Measurements from ENCODE around the gene PRR19. TPM values are rescaled to one million over a fixed set of nuclear protein-coding genes. Genes with fewer than 3 reads are reported as not detected.

PRR19 gene
- total RNA-seq, 2 experiments from 2014 or later: 0.40 to 1.4 TPM

GRCh38 chr19:42303876-42304275, 1.9 kb downstream of the PRR19 start:
- Histone ChIP-seq H3K4me2 (ENCODE audit: low read length) (no peak overlapping the region), H3K4me3 (ENCODE audit: low read depth, low read length, poor library complexity, severe bottlenecking) (no peak overlapping the region), H3K9me2 (ENCODE audit: insufficient read depth, low read length) (no peaks in the 10 kb centered on the region), H2AFZ (ENCODE audit: low read length) (no peak overlapping the region), H3K79me2 (ENCODE audit: insufficient read depth, low read depth, low read length) (peaks cover 4% of the 10 kb centered on the region; the same call in 1 of the 2 replicates), H3K36me3 (ENCODE audit: insufficient read depth, low read length) (no peaks in the 10 kb centered on the region), H3K9me3 (ENCODE audit: low read length) (no peaks in the 10 kb centered on the region), H3K4me1 (ENCODE audit: insufficient read depth, low read length, poor library complexity, severe bottlenecking) (peaks cover 15% of the 10 kb centered on the region), H4K20me1 (ENCODE audit: insufficient read depth, low read length) (no peaks in the 10 kb centered on the region), H3K27ac (ENCODE audit: low read depth, low read length, poor library complexity, severe bottlenecking) (no peak overlapping the region)
- ChIA-PET CTCF (ENCODE audit: unreplicated experiment) (interaction anchor here (0.6 kb wide), 1 partner anchor 179 kb away, joined by 4 read pairs; no protein-coding TSS in a partner anchor), POLR2A (no interaction called here)
- DNase-seq (ENCODE audit: low spot score): no peak
- TF ChIP-seq CTCF (conservative IDR thresholded peaks at IDR 0.05; ENCODE audit: low read length) (no peak), EZH2phosphoT487 (IDR thresholded peaks at IDR 0.05; ENCODE audit: borderline replicate concordance, low read depth, low read length) (no peak)
- intact Hi-C loops (cut with micrococcal nuclease; ENCODE audit: unreplicated experiment): no loop called here
- no TSS peak for BruUV-seq (replicated peaks)

- no peaks in the 10 kb centered on the region for H3K9me3 ChIP-seq (ENCODE audit: low read length)
- peaks cover 9% of the 10 kb centered on the region for H3K4me1 ChIP-seq (ENCODE audit: insufficient read depth, low read length, poor library complexity, severe bottlenecking)
- no peak overlapping the region for H3K4me3 ChIP-seq (ENCODE audit: low read depth, low read length, poor library complexity, severe bottlenecking)
- H3K27ac ChIP-seq (ENCODE audit: low read depth, low read length, poor library complexity, severe bottlenecking): no peak overlapping the region
- DNase-seq (ENCODE audit: low spot score): no peak
- ChIA-PET POLR2A (no interaction called here), CTCF (ENCODE audit: unreplicated experiment) (no interaction called here)
- TF ChIP-seq EZH2phosphoT487 (IDR thresholded peaks at IDR 0.05; ENCODE audit: borderline replicate concordance, low read depth, low read length) (no peak), CTCF (conservative IDR thresholded peaks at IDR 0.05; ENCODE audit: low read length) (no peak)
- H3K36me3 ChIP-seq (ENCODE audit: insufficient read depth, low read length): no peaks in the 10 kb centered on the region
- no peak overlapping the region for H2AFZ ChIP-seq (ENCODE audit: low read length)
- peaks cover 2% of the 10 kb centered on the region; the same call in 1 of the 2 replicates for H3K79me2 ChIP-seq (ENCODE audit: insufficient read depth, low read depth, low read length)
- no peaks in the 10 kb centered on the region for H4K20me1 ChIP-seq (ENCODE audit: insufficient read depth, low read length)
- no peaks in the 10 kb centered on the region for H3K9me2 ChIP-seq (ENCODE audit: insufficient read depth, low read length)
- no peak overlapping the region for H3K4me2 ChIP-seq (ENCODE audit: low read length)
- intact Hi-C loops (cut with micrococcal nuclease; ENCODE audit: unreplicated experiment): no loop called here
- BruUV-seq (replicated peaks): no TSS peak
Measured at GRCh38 chr19:42306646-42307045, 4.7 kb downstream of the PRR19 start.

- H3K9me2 ChIP-seq (ENCODE audit: insufficient read depth, low read length): no peaks in the 10 kb centered on the region
- no peaks in the 10 kb centered on the region for H4K20me1 ChIP-seq (ENCODE audit: insufficient read depth, low read length)
- ChIA-PET POLR2A (no interaction called here), CTCF (ENCODE audit: unreplicated experiment) (no interaction called here)
- no TSS peak for BruUV-seq (replicated peaks)
- no peaks in the 10 kb centered on the region for H3K9me3 ChIP-seq (ENCODE audit: low read length)
- H3K79me2 ChIP-seq (ENCODE audit: insufficient read depth, low read depth, low read length): no peaks in the 10 kb centered on the region
- H3K36me3 ChIP-seq (ENCODE audit: insufficient read depth, low read length): no peaks in the 10 kb centered on the region
- H3K27ac ChIP-seq (ENCODE audit: low read depth, low read length, poor library complexity, severe bottlenecking): no peak overlapping the region
- no peak overlapping the region for H3K4me2 ChIP-seq (ENCODE audit: low read length)
- intact Hi-C loops (cut with micrococcal nuclease; ENCODE audit: unreplicated experiment): no loop called here
- peaks cover 6% of the 10 kb centered on the region for H3K4me1 ChIP-seq (ENCODE audit: insufficient read depth, low read length, poor library complexity, severe bottlenecking)
- TF ChIP-seq CTCF (conservative IDR thresholded peaks at IDR 0.05; ENCODE audit: low read length) (no peak), EZH2phosphoT487 (IDR thresholded peaks at IDR 0.05; ENCODE audit: borderline replicate concordance, low read depth, low read length) (no peak)
- DNase-seq (ENCODE audit: low spot score): no peak
- no peak overlapping the region for H3K4me3 ChIP-seq (ENCODE audit: low read depth, low read length, poor library complexity, severe bottlenecking)
- no peak overlapping the region for H2AFZ ChIP-seq (ENCODE audit: low read length)
Measured at GRCh38 chr19:42309686-42310085, 7.8 kb downstream of the PRR19 start.
